Vagina (tissue), 2 donors: ENCODE results near the gene RPS6KA5. TPM values are rescaled to one million over a fixed set of nuclear protein-coding genes. Genes with fewer than 3 reads are reported as not detected.
"Not testable (repeated sequence)": the region's sequence is repeated elsewhere in the genome, so short reads cannot be mapped to it uniquely, and the experiment has no call there.

Experiments used
- DNase-seq, 2 donors: peaks; one replicate each; pipeline ENCODE4 v3.0.0-alpha.2; 2017; ENCODE audit errors: extremely low spot score in 2 of 2
- H3K27ac ChIP-seq: fragments of 200-600 bp; sonication (generic); one replicate; pipeline ENCODE4 v1.5.1; 2019
- H3K27me3 ChIP-seq: fragments of 200-600 bp; sonication (generic); one replicate; pipeline ENCODE4 v1.5.1; 2019
- H3K36me3 ChIP-seq, 2 donors: fragments of 200-600 bp; sonication (generic); one replicate each; pipeline ENCODE4 v1.5.1; 2017 to 2019
- H3K4me1 ChIP-seq: fragments of 200-600 bp; sonication (generic); one replicate; pipeline ENCODE4 v1.5.1; 2019
- H3K4me3 ChIP-seq, 2 donors: fragments of 200-600 bp; sonication (generic); 1 replicate in 1 of 2; 2 replicates in 1 of 2; pipeline ENCODE4 v1.5.1; 2016 to 2019
- H3K9me3 ChIP-seq: fragments of 200-600 bp; sonication (generic); one replicate; pipeline ENCODE4 v1.5.1; 2019
- POLR2A ChIP-seq, 2 donors: fragments of 450-650 bp; IDR thresholded peaks; one replicate each; pipeline ENCODE4 v1.6.1; 2017; ENCODE audit warnings: antibody characterized with exemption in 2 of 2, mild to moderate bottlenecking in 2 of 2, moderate library complexity in 2 of 2
- POLR2AphosphoS5 ChIP-seq, 2 donors: sonication (generic); formaldehyde crosslinking; IDR thresholded peaks; one replicate each; pipeline ENCODE4 v1.9.0; 2017; ENCODE audit warnings: antibody characterized with exemption in 2 of 2, mild to moderate bottlenecking in 2 of 2, low read depth in 1 of 2; ENCODE audit not compliant: insufficient read depth in 1 of 2
- intact Hi-C: fragments of 100-400 bp; cut with DNase I; formaldehyde crosslinking; loops from one replicate; pipeline ENCODE4 v1.15.1; 2023
- total RNA-seq: library from RNA; depleted of rRNA; stranded (reverse); fragments of >200 nt; gene quantifications from one replicate; pipeline ENCODE4 v1.2.3, GENCODE V29; 2016
- TF ChIP-seq, protein P1 (sequence below), 3 experiments: fragments of 450-650 bp in 2 of 3; fragments of 200-600 bp in 1 of 3; sonication (generic) in 1 of 3; IDR thresholded peaks; one replicate each; pipeline ENCODE4 v1.5.1; 2017 to 2019; ENCODE audit warnings: antibody characterized with exemption in 3 of 3, mild to moderate bottlenecking in 2 of 3, moderate library complexity in 2 of 3

RPS6KA5 gene
- total RNA-seq, 1 donor from 2014 or later, result 5.2 TPM

GRCh38 chr14:91038439-91038838 lies 22.0 kb downstream of the RPS6KA5 start:
- TF ChIP-seq POLR2A (IDR thresholded peaks at IDR 0.05) (no peak), POLR2AphosphoS5 (IDR thresholded peaks at IDR 0.05; ENCODE audit: insufficient read depth in 1 of 2, low read depth in 1 of 2) (no peak)
- TF ChIP-seq, protein P1, sequence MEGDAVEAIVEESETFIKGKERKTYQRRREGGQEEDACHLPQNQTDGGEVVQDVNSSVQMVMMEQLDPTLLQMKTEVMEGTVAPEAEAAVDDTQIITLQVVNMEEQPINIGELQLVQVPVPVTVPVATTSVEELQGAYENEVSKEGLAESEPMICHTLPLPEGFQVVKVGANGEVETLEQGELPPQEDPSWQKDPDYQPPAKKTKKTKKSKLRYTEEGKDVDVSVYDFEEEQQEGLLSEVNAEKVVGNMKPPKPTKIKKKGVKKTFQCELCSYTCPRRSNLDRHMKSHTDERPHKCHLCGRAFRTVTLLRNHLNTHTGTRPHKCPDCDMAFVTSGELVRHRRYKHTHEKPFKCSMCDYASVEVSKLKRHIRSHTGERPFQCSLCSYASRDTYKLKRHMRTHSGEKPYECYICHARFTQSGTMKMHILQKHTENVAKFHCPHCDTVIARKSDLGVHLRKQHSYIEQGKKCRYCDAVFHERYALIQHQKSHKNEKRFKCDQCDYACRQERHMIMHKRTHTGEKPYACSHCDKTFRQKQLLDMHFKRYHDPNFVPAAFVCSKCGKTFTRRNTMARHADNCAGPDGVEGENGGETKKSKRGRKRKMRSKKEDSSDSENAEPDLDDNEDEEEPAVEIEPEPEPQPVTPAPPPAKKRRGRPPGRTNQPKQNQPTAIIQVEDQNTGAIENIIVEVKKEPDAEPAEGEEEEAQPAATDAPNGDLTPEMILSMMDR (IDR thresholded peaks at IDR 0.05), result no peak

DNA sequence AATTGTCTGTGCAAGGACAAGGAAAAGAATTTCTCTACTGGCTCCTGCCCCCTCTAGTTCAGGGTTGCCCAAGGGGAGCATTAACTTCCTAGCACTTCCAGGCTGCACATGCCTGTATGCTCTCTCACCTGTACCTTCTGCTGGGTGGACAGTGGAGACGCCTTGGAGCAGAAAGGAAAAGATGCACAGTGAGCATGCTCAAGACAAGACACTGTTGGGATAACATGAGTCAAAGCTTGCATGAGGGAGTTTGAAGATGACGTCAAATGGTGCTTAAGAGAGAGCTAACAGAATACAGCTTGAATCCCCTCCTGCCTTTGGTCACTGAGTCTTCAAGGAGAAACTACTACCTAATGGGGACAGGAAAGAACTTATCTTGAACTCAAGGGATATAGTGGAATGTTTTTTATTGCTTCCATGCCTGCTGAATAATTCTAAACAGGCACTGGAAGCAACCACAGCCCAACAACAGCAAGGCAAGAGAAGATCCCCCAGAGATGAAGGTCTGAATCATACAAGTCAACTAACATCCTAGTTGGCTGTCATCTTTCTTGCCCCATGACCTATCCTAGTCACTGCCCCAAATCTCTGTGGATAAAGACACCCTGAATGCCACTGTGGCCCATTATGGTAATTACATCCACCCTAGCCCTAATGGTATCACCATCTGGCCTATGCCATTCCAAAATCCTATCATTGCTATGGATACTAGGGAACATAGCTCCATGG lies 23.5 kb downstream of the RPS6KA5 start:
- Histone ChIP-seq H3K4me1 (no peaks in the 10 kb centered on the region), H3K27ac (no peak overlapping the region), H3K27me3 (no peaks in the 10 kb centered on the region), H3K4me3 (no peak overlapping the region), H3K9me3 (no peaks in the 10 kb centered on the region), H3K36me3 (no peaks in the 10 kb centered on the region)
- intact Hi-C loops, result no loop called here
- DNase-seq, result no peak
- TF ChIP-seq, protein P1 (IDR thresholded peaks at IDR 0.05), result no peak
- no peak for TF ChIP-seq POLR2AphosphoS5 (IDR thresholded peaks at IDR 0.05; ENCODE audit: insufficient read depth in 1 of 2, low read depth in 1 of 2)
- no peak for TF ChIP-seq POLR2A (IDR thresholded peaks at IDR 0.05)

More at GRCh38 chr14:91038439-91038838, 22.0 kb downstream of the RPS6KA5 start:
- no peak for DNase-seq
- Histone ChIP-seq H3K4me3 (no peak overlapping the region), H3K4me1 (no peaks in the 10 kb centered on the region), H3K36me3 (no peaks in the 10 kb centered on the region), H3K27ac (no peak overlapping the region), H3K27me3 (no peaks in the 10 kb centered on the region), H3K9me3 (no peaks in the 10 kb centered on the region)
- intact Hi-C loops, result no loop called here

- no peak for TF ChIP-seq POLR2A (IDR thresholded peaks at IDR 0.05)
- TF ChIP-seq POLR2AphosphoS5 (IDR thresholded peaks at IDR 0.05; ENCODE audit: insufficient read depth in 1 of 2, low read depth in 1 of 2), result no peak
- TF ChIP-seq, protein P1 (IDR thresholded peaks at IDR 0.05), result no peak
- no peaks in the 10 kb centered on the region for H3K4me1 ChIP-seq
- no peak overlapping the region for H3K4me3 ChIP-seq
- no peaks in the 10 kb centered on the region for H3K36me3 ChIP-seq
- no peaks in the 10 kb centered on the region for H3K27me3 ChIP-seq
- no peak for DNase-seq
- H3K27ac ChIP-seq, result no peak overlapping the region
- intact Hi-C loops, result no loop called here
- no peaks in the 10 kb centered on the region for H3K9me3 ChIP-seq
These were observed 24.6 kb downstream of the RPS6KA5 start for GRCh38 chr14:91035855-91036254.

DNA sequence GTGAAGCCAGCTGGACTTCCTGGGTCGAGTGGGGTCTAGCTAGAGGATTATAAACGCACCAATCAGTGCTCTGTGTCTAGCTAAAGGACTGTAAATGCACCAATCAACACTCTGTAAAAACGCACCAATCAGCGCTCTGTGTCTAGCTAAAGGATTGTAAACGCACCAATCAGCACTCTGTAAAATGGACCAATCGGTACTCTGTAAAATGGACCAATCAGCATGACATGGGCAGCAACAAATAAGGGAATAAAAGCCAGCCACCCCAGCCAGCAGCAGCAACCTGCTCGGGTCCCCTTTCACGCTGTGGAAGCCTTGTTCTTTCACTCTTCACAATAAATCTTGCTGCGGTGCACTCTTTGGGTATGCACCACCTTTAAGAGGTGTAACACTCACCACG lies 26.1 kb downstream of the RPS6KA5 start:
- intact Hi-C loops, H3K36me3 ChIP-seq, H3K27ac ChIP-seq, H3K4me1 ChIP-seq, DNase-seq, H3K27me3 ChIP-seq, H3K9me3 ChIP-seq, H3K4me3 ChIP-seq: not testable (repeated sequence)

DNA sequence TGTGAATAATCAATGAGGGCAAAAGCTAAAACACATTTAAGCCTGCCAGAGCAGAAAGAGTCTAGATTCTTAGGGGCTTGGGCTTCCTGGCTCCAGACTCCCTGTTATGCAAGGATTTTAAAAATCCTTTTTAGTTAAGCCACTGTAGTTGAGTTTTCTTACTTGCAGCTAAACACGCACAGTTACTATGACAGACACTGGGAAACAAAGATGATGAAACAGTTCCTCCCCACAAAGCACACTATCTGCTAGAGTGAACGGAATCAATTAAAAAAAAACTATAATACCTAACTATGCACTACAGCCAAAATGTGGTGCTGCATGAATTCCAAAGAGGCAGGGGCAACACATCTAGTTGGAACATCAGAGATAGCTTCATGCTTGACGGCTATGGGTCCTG lies 28.2 kb downstream of the RPS6KA5 start:
- no peak overlapping the region for H3K27ac ChIP-seq
- H3K9me3 ChIP-seq, result no peaks in the 10 kb centered on the region
- H3K27me3 ChIP-seq, result no peaks in the 10 kb centered on the region
- no peak for DNase-seq
- peaks cover 9% of the 10 kb centered on the region for H3K4me1 ChIP-seq
- H3K36me3 ChIP-seq, result no peaks in the 10 kb centered on the region
- intact Hi-C loops, result no loop called here
- TF ChIP-seq, protein P1 (IDR thresholded peaks at IDR 0.05), result no peak
- H3K4me3 ChIP-seq, result no peak overlapping the region
